ENCODE results near the gene SETD7. TPM values are rescaled to one million over a fixed set of nuclear protein-coding genes. Genes with fewer than 3 reads are reported as not detected.

SETD7 gene
- total RNA-seq, 2 donors from 2014 or later = 51.8 to 69.5 TPM

DNA sequence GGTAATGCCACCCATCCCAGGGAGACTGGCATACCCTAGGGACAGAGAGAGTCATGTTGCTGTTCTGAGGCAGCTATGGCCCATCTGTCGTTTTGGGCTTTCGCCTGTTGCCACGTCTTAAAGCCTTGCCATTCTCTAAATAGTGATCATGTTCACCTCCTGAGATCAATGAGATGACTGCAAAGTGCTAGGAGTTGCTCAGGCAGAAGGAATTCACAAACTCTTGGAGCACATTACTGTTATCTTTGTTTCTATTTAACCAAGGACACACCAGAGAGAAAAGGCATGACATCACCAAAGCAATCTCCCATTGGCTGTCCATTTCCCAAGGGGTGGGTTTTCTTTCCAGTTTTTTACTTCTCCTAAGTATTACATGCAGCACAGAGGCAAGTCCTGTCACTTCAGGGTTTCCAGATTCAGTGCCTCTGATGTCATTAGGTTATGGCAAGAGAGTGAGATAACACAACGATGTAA is 37.1 kb upstream of the SETD7 start:
- TF ChIP-seq, protein P1, sequence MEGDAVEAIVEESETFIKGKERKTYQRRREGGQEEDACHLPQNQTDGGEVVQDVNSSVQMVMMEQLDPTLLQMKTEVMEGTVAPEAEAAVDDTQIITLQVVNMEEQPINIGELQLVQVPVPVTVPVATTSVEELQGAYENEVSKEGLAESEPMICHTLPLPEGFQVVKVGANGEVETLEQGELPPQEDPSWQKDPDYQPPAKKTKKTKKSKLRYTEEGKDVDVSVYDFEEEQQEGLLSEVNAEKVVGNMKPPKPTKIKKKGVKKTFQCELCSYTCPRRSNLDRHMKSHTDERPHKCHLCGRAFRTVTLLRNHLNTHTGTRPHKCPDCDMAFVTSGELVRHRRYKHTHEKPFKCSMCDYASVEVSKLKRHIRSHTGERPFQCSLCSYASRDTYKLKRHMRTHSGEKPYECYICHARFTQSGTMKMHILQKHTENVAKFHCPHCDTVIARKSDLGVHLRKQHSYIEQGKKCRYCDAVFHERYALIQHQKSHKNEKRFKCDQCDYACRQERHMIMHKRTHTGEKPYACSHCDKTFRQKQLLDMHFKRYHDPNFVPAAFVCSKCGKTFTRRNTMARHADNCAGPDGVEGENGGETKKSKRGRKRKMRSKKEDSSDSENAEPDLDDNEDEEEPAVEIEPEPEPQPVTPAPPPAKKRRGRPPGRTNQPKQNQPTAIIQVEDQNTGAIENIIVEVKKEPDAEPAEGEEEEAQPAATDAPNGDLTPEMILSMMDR (IDR thresholded peaks at IDR 0.05) = no peak

DNA sequence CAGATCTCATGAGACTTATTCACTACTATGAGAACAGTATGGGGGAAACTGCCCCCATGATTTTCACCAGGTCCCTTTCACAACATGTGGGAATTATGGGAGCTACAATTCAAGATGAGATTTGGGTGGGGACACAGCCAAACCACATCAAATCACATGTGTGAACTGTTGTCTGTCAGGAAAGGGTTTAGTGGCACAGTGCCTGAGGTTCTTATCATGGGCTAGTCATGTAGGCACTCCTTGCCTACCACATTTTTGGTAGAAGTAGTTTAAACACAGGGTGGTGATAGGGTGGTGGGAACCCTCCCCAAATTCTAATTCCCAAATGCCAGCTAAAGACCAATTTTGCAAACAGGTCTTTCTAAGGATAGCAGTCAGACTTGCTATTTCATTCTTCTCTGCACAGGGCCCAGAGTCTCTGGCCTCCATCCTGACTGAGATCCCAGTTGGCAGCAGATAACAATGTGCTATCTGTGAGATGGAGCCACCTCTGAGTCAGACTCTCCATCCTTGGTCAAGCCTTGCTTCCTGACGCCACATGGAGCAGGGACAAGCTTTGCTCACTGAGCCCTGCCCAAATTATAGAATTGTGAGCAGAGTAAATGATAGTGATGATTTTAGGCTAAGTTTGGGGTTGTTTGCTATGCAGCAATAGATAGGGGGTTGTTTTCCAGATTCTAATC is 33.5 kb upstream of the SETD7 start:
- DNase-seq (ENCODE audit: low spot score) = peak; percentile 79
- H3K4me3 ChIP-seq = no peak overlapping the region
- no peaks in the 10 kb centered on the region for H3K27me3 ChIP-seq
- no peak overlapping the region for H3K27ac ChIP-seq
- no peaks in the 10 kb centered on the region for H3K36me3 ChIP-seq
- TF ChIP-seq, protein P1 (IDR thresholded peaks at IDR 0.05) = no peak
- H3K9me3 ChIP-seq = no peaks in the 10 kb centered on the region
- H3K4me1 ChIP-seq = no peaks in the 10 kb centered on the region

More for the DNA sequence above, 37.1 kb upstream of the SETD7 start:
- Histone ChIP-seq H3K9me3 (no peaks in the 10 kb centered on the region), H3K27ac (no peak overlapping the region), H3K4me1 (no peaks in the 10 kb centered on the region), H3K36me3 (no peaks in the 10 kb centered on the region), H3K27me3 (no peaks in the 10 kb centered on the region), H3K4me3 (no peak overlapping the region)
- DNase-seq (ENCODE audit: low spot score) = peak; percentile 50

DNA sequence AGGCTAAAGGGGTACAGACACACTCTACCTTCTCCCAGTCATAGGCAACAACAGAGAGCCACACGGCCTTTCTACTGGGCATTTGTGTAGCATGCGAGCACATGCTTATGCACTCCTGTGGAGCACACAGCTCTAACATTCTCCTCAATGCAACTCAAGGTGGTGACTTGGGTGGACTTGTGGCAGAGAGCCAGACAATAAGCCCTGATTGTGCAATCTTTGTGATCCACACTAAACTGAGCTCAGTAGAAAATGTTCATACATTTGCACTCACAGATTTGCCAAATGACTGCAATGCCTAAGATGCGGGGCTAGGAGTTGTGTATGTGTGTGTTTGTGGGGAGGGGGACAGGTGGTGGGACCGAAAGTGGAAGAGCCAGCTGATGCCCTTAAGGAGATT is 31.4 kb upstream of the SETD7 start:
- H3K27me3 ChIP-seq = no peaks in the 10 kb centered on the region
- no peaks in the 10 kb centered on the region for H3K36me3 ChIP-seq
- no peak overlapping the region for H3K4me3 ChIP-seq
- H3K4me1 ChIP-seq = no peaks in the 10 kb centered on the region
- H3K27ac ChIP-seq = no peak overlapping the region
- no peaks in the 10 kb centered on the region for H3K9me3 ChIP-seq
- TF ChIP-seq, protein P1 (IDR thresholded peaks at IDR 0.05) = no peak
- no peak for DNase-seq (ENCODE audit: low spot score)

DNA sequence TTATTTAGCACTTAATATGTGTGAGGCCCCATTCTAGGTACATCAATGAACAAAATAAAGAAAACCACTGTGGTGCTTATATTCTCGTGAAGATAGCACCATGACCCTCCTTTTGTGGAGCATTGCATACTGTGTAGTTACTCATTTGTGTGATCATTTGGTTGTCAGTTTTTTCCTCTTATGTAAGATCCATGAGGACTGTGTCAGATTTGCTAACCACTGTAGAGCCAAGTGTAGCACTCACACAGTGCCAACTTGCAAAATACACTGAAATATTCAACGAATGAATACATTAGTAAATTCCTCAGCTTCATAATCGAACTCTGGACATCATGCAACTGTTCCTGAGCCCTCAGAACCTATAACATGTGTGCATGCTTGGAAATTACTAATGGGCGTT is 29.5 kb upstream of the SETD7 start:
- DNase-seq (ENCODE audit: low spot score) = no peak
- no peaks in the 10 kb centered on the region for H3K9me3 ChIP-seq
- TF ChIP-seq, protein P1 (IDR thresholded peaks at IDR 0.05) = no peak

DNA sequence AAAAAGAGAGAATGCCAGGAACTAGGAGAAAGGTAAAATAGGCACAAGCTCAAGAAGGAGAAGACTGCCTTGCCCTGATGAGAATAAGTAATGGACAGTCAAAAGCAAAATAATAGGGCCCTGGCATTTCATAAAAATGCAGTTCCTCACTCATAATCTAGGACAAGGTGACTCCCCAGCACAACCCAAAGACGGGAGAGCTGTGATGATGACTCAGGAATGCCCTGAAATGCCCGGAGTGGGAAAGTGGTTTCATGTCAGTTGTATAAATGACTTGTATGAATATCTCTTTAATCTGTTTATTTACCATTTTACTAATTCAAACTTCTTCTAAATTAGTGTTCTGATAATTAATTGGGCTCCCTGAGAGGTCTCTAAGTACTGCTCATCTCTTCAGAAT is 28.8 kb upstream of the SETD7 start:
- DNase-seq (ENCODE audit: low spot score) = no peak
- TF ChIP-seq, protein P1 (IDR thresholded peaks at IDR 0.05) = no peak
- Histone ChIP-seq H3K9me3 (no peaks in the 10 kb centered on the region), H3K4me3 (no peak overlapping the region), H3K36me3 (no peaks in the 10 kb centered on the region), H3K4me1 (no peaks in the 10 kb centered on the region), H3K27me3 (no peaks in the 10 kb centered on the region), H3K27ac (no peak overlapping the region)

More for the DNA sequence above, 29.5 kb upstream of the SETD7 start:
- no peaks in the 10 kb centered on the region for H3K36me3 ChIP-seq
- no peak overlapping the region for H3K4me3 ChIP-seq
- H3K27me3 ChIP-seq = no peaks in the 10 kb centered on the region
- H3K4me1 ChIP-seq = no peaks in the 10 kb centered on the region
- H3K27ac ChIP-seq = no peak overlapping the region

DNA sequence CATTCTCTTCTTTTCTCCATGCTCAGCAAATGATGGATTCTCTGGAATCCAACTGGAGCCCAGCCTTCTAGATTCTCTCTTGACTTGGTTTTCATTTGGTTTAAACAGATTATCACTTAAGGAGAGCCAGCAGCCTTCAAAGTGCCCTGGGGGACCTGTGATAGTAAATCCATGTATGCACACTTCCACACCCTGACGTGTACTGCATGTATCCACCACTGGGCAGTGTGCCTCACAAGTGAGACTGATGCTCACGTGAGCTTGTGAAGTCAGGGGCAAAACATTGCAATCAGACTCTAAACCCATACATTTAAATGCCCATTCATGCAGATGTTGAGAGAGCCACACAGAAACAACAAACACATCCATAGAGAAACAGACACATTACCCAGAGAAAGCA is 28.0 kb upstream of the SETD7 start:
- H3K36me3 ChIP-seq = no peaks in the 10 kb centered on the region
- DNase-seq (ENCODE audit: low spot score) = no peak
- no peaks in the 10 kb centered on the region for H3K4me1 ChIP-seq
- TF ChIP-seq, protein P1 (IDR thresholded peaks at IDR 0.05) = no peak
- H3K27ac ChIP-seq = no peak overlapping the region
- H3K27me3 ChIP-seq = no peaks in the 10 kb centered on the region
- H3K4me3 ChIP-seq = no peak overlapping the region
- no peaks in the 10 kb centered on the region for H3K9me3 ChIP-seq
